Mesendoderm (in vitro differentiated cells): Measurements from ENCODE around the gene RAP1GAP2.
"Not testable (repeated sequence)": the region's sequence is repeated elsewhere in the genome, so short reads cannot be mapped to it uniquely, and the experiment has no call there.

ENCODE experiments used
- DNase-seq: peaks from one replicate; pipeline ENCODE4 v3.0.0; 2013
- H2AK5ac ChIP-seq: 2 replicates; pipeline ENCODE4 v1.6.1; 2013; ENCODE audit warnings: low read length, inconsistent platforms
- H2BK120ac ChIP-seq: 2 replicates; pipeline ENCODE4 v1.6.1; 2013; ENCODE audit warnings: low read depth, mild to moderate bottlenecking, low read length, moderate library complexity, mixed read lengths
- H2BK15ac ChIP-seq: replicated peaks from 2 replicates; pipeline ENCODE4 v1.6.1; 2013; ENCODE audit warnings: low read depth, mild to moderate bottlenecking, moderate library complexity
- H2BK5ac ChIP-seq: 2 replicates; pipeline ENCODE4 v1.6.1; 2013; ENCODE audit warnings: low read length, inconsistent platforms
- H3K18ac ChIP-seq: 2 replicates; pipeline ENCODE4 v1.6.1; 2013; ENCODE audit warnings: mild to moderate bottlenecking, low read length, mixed read lengths
- H3K23ac ChIP-seq: one replicate; pipeline ENCODE4 v1.6.1; 2013; ENCODE audit warnings: low read length
- H3K27ac ChIP-seq: 2 replicates; pipeline ENCODE4 v1.5.1; 2013; ENCODE audit warnings: low read depth, mild to moderate bottlenecking, inconsistent platforms, low read length, moderate library complexity
- H3K27me3 ChIP-seq: 2 replicates; pipeline ENCODE4 v1.6.1; 2013; ENCODE audit warnings: low read length, control low read depth, mild to moderate bottlenecking, inconsistent platforms; ENCODE audit not compliant: insufficient read depth, poor library complexity
- H3K36me3 ChIP-seq: 2 replicates; pipeline ENCODE4 v1.6.1; 2013; ENCODE audit warnings: low read length, inconsistent platforms; ENCODE audit not compliant: control insufficient read depth, insufficient read depth
- H3K4ac ChIP-seq: one replicate; pipeline ENCODE4 v1.6.1; 2013; ENCODE audit warnings: low read depth, mild to moderate bottlenecking, low read length, moderate library complexity
- H3K4me1 ChIP-seq: 2 replicates; pipeline ENCODE4 v1.6.1; 2013; ENCODE audit warnings: low read depth, low read length, inconsistent platforms; ENCODE audit not compliant: control insufficient read depth
- H3K4me2 ChIP-seq: 2 replicates; pipeline ENCODE4 v1.6.1; 2013; ENCODE audit warnings: low read length
- H3K4me3 ChIP-seq: 2 replicates; pipeline ENCODE4 v1.5.1; 2013; ENCODE audit warnings: mild to moderate bottlenecking, low read length
- H3K56ac ChIP-seq: one replicate; pipeline ENCODE4 v1.6.1; 2013; ENCODE audit warnings: low read length
- H3K79me1 ChIP-seq: 2 replicates; pipeline ENCODE4 v1.6.1; 2013; ENCODE audit warnings: low read length, inconsistent platforms
- H3K79me2 ChIP-seq: 2 replicates; pipeline ENCODE4 v1.6.1; 2013; ENCODE audit warnings: mild to moderate bottlenecking, low read length; ENCODE audit not compliant: control insufficient read depth, insufficient read depth
- H3K9ac ChIP-seq: 2 replicates; pipeline ENCODE4 v1.6.1; 2013; ENCODE audit warnings: low read length, inconsistent platforms
- H4K5ac ChIP-seq: one replicate; pipeline ENCODE4 v1.6.1; 2013; ENCODE audit warnings: low read length
- H4K8ac ChIP-seq: one replicate; pipeline ENCODE4 v1.6.1; 2013; ENCODE audit warnings: low read depth, mild to moderate bottlenecking, control low read depth, low read length, moderate library complexity
- WGBS: extraction: QIAGEN DNeasy Blood & Tissue Kit; methylation state at CpG from one replicate; pipeline ENCODE4 v1.1.7; 2013; ENCODE audit warnings: low lambda C conversion rate, missing lambda C conversion rate; ENCODE audit not compliant: insufficient coverage; ENCODE audit errors: extremely low coverage; 5-methylcytosine and 5-hydroxymethylcytosine counted together

Gene RAP1GAP2

GRCh38 chr17:2777242-2777867, 18.9 kb upstream of the RAP1GAP2 start:
- Histone ChIP-seq H3K56ac (peak overlapping the region; percentile 96), H3K36me3 (no peaks in the 10 kb centered on the region), H3K9ac (peak overlapping the region; percentile 70), H2BK15ac (no peak overlapping the region), H3K27me3 (peaks cover 2% of the 10 kb centered on the region), H2BK120ac (no peak overlapping the region), H3K18ac (no peak overlapping the region), H3K4me3 (no peak overlapping the region), H4K8ac (no peak overlapping the region), H2AK5ac (no peak overlapping the region), H3K4me2 (peak overlapping the region; percentile 100), H3K23ac (no peak overlapping the region), H3K27ac (no peak overlapping the region), H3K4me1 (peaks cover 2% of the 10 kb centered on the region), H2BK5ac (no peak overlapping the region), H4K5ac (no peak overlapping the region), H3K4ac (no peak overlapping the region), H3K79me2 (no peaks in the 10 kb centered on the region), H3K79me1 (no peaks in the 10 kb centered on the region)
- peak; percentile 44 for DNase-seq
- no CpG with 5 or more reads among the region's 11 CpGs for WGBS

DNA sequence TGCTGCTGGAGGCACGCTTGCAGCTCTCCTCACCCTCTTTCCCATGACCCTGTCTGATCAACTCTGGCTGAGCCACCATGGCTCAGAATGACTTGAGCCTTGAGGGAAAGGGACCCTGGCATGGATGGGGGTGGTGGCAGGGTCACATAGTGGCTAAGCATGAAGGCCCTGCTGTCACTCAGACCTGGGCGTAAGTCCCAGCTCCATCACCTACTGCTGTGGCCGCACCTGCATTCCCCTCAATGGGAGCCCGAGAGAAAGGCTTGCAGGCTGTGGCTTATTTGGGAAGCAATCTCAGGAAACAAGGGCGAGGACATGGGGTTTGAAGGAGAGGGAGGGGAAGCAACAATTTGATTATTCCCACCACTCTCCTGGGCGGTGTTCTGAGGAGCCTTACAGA, 17.7 kb upstream of the RAP1GAP2 start:
- no peak overlapping the region for H3K4me2 ChIP-seq
- H3K56ac ChIP-seq, result no peak overlapping the region
- H3K4me3 ChIP-seq, result no peak overlapping the region
- no peak overlapping the region for H2AK5ac ChIP-seq
- no CpG with 5 or more reads among the region's 6 CpGs for WGBS
- no peak overlapping the region for H3K23ac ChIP-seq
- H4K5ac ChIP-seq, result no peak overlapping the region
- no peaks in the 10 kb centered on the region for H3K79me2 ChIP-seq
- H2BK5ac ChIP-seq, result no peak overlapping the region
- peaks cover 2% of the 10 kb centered on the region for H3K4me1 ChIP-seq
- no peak overlapping the region for H3K4ac ChIP-seq
- no peak for DNase-seq
- no peak overlapping the region for H4K8ac ChIP-seq
- H2BK15ac ChIP-seq, result no peak overlapping the region
- no peak overlapping the region for H3K9ac ChIP-seq
- H2BK120ac ChIP-seq, result no peak overlapping the region
- H3K36me3 ChIP-seq, result no peaks in the 10 kb centered on the region
- no peaks in the 10 kb centered on the region for H3K79me1 ChIP-seq
- H3K27ac ChIP-seq, result no peak overlapping the region
- peaks cover 2% of the 10 kb centered on the region for H3K27me3 ChIP-seq
- no peak overlapping the region for H3K18ac ChIP-seq

DNA sequence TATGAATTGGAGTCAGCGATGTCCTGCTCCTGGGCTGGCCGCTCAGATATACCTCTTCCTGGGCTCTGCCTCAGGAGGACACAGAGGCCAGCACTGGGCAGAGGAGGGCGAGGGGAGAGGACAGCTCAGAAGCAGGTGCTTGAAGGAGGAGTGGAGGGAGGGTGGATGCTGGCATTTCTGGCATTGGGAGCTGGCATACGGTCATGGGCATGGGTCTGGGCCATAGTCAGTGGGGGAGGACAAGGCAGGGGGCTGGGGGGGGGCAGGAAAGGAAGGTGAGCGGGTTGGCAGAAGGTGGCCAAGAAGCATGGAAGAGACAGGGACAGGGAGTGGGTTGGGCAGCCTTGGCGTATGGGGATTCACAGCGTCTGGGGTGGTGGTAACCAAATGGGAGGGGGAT, 16.7 kb upstream of the RAP1GAP2 start:
- Histone ChIP-seq H3K79me1 (no peaks in the 10 kb centered on the region), H3K4me1 (peaks cover 2% of the 10 kb centered on the region), H3K23ac (no peak overlapping the region), H3K56ac (no peak overlapping the region), H2BK15ac (no peak overlapping the region), H3K27ac (no peak overlapping the region), H3K79me2 (no peaks in the 10 kb centered on the region), H3K18ac (no peak overlapping the region), H2BK120ac (no peak overlapping the region), H3K27me3 (peaks cover 2% of the 10 kb centered on the region), H3K4me3 (no peak overlapping the region), H4K5ac (no peak overlapping the region), H2BK5ac (no peak overlapping the region), H4K8ac (no peak overlapping the region), H3K36me3 (no peaks in the 10 kb centered on the region), H3K4ac (no peak overlapping the region), H3K9ac (no peak overlapping the region), H3K4me2 (no peak overlapping the region), H2AK5ac (no peak overlapping the region)
- DNase-seq, result no peak
- WGBS, result no CpG with 5 or more reads among the region's 7 CpGs

GRCh38 chr17:2780256-2780655, 16.0 kb upstream of the RAP1GAP2 start:
- no peaks in the 10 kb centered on the region for H3K36me3 ChIP-seq
- H4K8ac ChIP-seq, result no peak overlapping the region
- no peak overlapping the region for H3K4ac ChIP-seq
- no peak overlapping the region for H2AK5ac ChIP-seq
- peaks cover 2% of the 10 kb centered on the region for H3K4me1 ChIP-seq
- WGBS, result no CpG with 5 or more reads among the region's 12 CpGs
- no peak overlapping the region for H3K27ac ChIP-seq
- no peak overlapping the region for H3K4me2 ChIP-seq
- H2BK120ac ChIP-seq, result no peak overlapping the region
- no peaks in the 10 kb centered on the region for H3K79me1 ChIP-seq
- H2BK5ac ChIP-seq, result no peak overlapping the region
- no peaks in the 10 kb centered on the region for H3K79me2 ChIP-seq
- H3K4me3 ChIP-seq, result no peak overlapping the region
- H4K5ac ChIP-seq, result no peak overlapping the region
- no peak for DNase-seq
- no peak overlapping the region for H2BK15ac ChIP-seq
- no peak overlapping the region for H3K56ac ChIP-seq
- peaks cover 2% of the 10 kb centered on the region for H3K27me3 ChIP-seq
- no peak overlapping the region for H3K18ac ChIP-seq
- H3K23ac ChIP-seq, result no peak overlapping the region
- no peak overlapping the region for H3K9ac ChIP-seq

GRCh38 chr17:2780931-2781454, 15.2 kb upstream of the RAP1GAP2 start:
- Histone ChIP-seq H3K4me3 (no peak overlapping the region), H3K27me3 (no peaks in the 10 kb centered on the region), H3K56ac (no peak overlapping the region), H3K27ac (no peak overlapping the region), H3K9ac (no peak overlapping the region), H3K4me2 (no peak overlapping the region), H3K23ac (no peak overlapping the region), H3K4ac (no peak overlapping the region), H2AK5ac (no peak overlapping the region), H3K36me3 (no peaks in the 10 kb centered on the region), H3K18ac (no peak overlapping the region), H3K79me1 (no peaks in the 10 kb centered on the region), H2BK15ac (no peak overlapping the region), H4K5ac (no peak overlapping the region), H2BK5ac (no peak overlapping the region), H3K4me1 (peaks cover 2% of the 10 kb centered on the region), H2BK120ac (no peak overlapping the region), H4K8ac (no peak overlapping the region), H3K79me2 (no peaks in the 10 kb centered on the region)
- no CpG with 5 or more reads among the region's 9 CpGs for WGBS
- DNase-seq, result no peak

DNA sequence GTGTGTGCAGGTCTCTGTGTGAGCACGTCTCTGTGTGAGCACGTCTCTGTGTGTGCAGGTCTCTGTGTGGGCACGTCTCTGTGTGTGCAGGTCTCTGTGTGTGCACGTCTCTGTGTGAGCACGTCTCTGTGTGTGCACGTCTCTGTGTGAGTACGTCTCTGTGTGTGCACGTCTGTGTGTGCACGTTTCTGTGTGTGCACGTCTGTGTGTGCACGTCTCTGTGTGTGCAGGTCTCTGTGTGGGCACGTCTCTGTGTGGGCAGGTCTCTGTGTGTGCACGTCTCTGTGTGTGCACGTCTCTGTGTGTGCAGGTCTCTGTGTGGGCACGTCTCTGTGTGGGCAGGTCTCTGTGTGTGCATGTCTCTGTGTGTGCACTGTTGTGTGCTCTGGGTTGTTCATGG, 14.6 kb upstream of the RAP1GAP2 start:
- H4K8ac ChIP-seq, H3K56ac ChIP-seq, H2BK15ac ChIP-seq, H3K27ac ChIP-seq, H3K79me2 ChIP-seq, DNase-seq, H3K4me2 ChIP-seq, H3K23ac ChIP-seq, H2AK5ac ChIP-seq, H4K5ac ChIP-seq, H3K79me1 ChIP-seq, H3K4me1 ChIP-seq, H3K4ac ChIP-seq, H3K9ac ChIP-seq, H2BK120ac ChIP-seq, H3K18ac ChIP-seq, H3K36me3 ChIP-seq, H3K27me3 ChIP-seq, H3K4me3 ChIP-seq, H2BK5ac ChIP-seq: not testable (repeated sequence)
- WGBS, result no CpG with 5 or more reads among the region's 15 CpGs
